Activated T-cell treated with anti-CD3 and anti-CD28 coated beads, Interleukin-2, amount 50 U/mL, for 1 hour (primary cell): Measurements from ENCODE around the gene CDK9.
"Not testable (repeated sequence)": the region's sequence is repeated elsewhere in the genome, so short reads cannot be mapped to it uniquely, and the experiment has no call there.

ENCODE experiments used
- DNase-seq: peaks from one replicate; pipeline ENCODE4 v3.0.0-alpha.2; 2020

CDK9 gene

DNA sequence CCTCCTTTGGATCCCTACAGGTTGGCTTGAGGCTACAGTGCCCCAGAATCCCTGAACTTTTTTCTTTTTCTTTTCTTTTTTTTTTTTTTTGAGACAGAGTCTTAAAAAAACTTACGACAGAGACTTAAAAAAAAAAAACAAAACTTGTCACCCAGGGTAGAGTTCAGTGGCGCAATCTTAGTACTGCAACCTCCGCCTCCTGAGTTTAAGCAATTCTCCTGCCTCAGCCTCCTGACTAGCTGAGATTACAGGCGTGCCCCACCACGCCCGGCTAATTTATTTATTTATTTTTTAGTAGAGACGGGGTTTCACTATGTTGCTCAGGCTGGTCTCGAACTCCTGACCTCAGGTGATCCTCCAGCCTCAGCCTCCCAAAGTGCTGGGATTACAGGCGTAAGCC is 4.9 kb upstream of the CDK9 start:
- DNase-seq = not testable (repeated sequence)

DNA sequence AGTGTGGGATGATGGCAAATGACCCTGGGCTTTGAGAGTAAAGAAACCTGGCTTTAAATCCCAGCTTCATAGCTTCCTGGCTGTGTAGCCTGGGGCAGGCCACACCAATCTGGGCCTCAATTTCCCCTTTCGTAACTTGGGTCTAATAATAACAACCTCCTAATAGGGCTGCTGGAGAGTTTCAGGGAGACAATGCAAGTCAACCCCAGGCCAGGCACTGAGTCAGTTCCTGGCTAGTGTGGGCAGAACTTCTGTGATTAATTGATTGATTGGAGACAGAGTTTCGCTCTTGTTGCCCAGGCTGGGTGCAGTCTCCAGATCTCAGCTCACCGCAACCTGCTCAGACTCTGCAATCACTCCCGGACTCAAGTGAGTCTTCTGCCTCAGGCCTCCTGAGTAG is 4.0 kb upstream of the CDK9 start:
- DNase-seq = no peak

DNA sequence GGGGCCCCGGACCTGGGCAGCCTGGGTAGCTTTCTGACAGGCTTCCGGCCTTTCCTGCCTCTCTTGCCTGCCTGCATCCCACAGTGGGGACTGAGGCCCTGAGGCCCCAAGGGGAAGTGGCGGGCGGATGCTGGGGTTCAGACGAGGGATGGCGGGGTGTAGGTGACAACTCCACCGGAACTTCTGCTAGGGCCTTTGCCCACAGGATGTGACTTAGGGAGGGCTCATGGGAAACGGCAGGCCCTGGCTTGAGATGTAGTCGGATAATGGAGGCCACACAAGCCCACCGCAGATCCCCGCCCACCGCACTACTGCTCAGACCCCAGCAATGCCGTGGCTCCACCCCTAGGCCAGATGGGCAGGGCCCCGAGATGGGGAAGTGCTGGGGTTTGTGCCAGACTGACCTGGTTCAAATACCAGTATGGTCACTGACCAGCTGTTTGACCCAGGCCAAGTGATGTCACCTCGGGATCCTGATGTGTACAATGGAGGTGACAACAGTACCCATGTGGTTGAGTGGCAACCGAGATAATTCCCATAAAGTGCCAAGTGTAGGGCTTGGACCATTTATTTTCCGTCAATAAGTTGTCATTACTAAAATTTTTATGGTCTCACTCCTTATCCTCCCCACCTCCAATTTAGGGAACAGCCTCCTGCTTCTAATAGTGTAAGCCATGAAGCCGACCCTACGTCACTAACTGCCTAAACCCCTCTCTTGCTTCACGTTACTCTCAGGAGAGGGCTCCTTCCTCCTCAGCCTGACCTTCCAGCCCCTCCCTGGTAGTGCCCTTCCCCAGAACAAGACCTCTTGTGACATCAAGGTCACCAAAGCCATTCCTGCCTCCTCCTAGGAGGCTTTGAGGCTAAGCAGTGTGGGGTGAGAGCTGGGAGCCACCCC is 2.5 kb upstream of the CDK9 start:
- DNase-seq = peak; percentile 69

DNA sequence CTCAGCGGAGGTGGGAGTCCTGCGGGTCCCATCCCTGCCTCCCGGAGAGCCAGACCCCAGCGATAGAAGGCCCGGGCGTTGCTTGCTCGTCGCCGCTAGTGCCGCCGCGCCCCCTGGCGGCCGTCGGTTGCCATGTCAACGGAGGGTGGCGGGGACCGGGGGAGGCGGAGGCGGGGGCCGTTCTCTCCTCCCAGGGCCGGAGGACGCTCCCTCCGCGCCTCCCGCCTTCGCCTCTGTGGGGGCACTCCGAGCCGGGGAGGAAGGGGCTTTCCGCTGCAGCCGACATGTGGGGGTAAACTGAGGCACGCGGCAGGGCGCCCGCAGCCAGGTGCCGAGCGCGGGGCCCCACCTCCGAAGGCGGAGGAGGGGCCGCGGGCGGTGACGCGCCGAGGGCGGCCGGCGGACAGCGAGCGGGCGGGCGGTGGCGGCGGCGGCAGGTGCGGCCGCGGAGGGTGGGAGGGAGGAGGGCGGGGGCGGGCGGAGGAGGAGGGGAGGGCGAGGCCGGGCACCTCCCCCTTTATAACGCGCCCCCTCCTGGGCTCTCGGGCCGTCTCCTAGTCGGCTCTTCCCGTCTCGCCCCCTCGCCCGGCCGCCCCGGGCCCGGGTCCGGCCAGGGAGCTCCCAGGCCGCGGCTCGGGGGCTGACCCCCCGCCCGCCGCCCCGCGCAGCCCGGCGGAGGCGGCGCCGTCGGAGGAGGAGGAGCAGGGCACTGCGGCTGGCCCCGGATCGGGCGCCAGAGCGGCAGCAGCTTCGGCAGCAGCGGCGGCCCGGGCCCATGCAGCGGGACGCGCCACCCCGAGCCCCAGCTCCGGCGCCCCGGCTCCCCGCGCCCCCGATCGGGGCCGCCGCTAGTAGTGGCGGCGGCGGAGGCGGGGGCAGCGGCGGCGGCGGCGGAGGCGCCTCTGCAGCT is 556 bp upstream of the CDK9 start:
- peak; percentile 93 for DNase-seq

GRCh38 chr9:127786773-127787104 is 905 bp downstream of the CDK9 start:
- no peak for DNase-seq

GRCh38 chr9:127788337-127789011 is 2.6 kb downstream of the CDK9 start:
- no peak for DNase-seq

- no peak for DNase-seq
Observed at GRCh38 chr9:127789179-127789578, 3.3 kb downstream of the CDK9 start.

- no peak for DNase-seq
Observed at GRCh38 chr9:127790094-127790855, 4.4 kb downstream of the CDK9 start.

GRCh38 chr9:127791085-127791484 is 5.3 kb downstream of the CDK9 start:
- no peak for DNase-seq

DNA sequence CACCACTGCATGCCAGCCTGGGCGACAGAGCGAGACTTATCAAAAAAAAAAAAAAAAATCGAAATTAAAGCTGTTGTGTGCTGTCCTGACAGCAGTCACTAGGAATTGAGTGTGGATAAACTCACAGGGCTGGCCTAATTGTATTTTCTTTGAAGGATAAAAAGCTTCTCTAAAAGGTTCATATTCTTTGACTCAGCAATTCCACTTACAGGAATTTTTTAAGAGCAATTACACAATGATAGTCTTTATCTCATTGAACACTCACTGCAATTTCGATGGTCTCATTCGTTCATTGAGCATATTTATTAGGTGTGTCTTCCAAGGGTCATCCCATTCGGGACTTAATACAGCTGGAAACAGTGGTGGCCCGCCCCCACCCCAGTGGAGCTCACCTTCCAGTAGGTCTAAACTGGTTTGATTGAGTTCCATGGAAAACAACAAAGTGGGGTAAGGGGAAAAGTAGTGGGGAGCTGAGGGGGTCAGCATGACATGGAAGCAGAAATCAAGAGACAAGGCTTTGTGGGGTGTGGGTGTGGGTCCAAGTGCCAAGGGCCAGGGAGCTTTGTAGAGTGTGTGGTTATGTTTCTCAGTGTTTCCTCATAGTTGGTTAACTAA is 6.7 kb downstream of the CDK9 start:
- DNase-seq = no peak

GRCh38 chr9:127793093-127793708 is 7.4 kb downstream of the CDK9 start:
- no peak for DNase-seq

GRCh38 chr9:127794001-127794791 is 8.4 kb downstream of the CDK9 start:
- DNase-seq = no peak

DNA sequence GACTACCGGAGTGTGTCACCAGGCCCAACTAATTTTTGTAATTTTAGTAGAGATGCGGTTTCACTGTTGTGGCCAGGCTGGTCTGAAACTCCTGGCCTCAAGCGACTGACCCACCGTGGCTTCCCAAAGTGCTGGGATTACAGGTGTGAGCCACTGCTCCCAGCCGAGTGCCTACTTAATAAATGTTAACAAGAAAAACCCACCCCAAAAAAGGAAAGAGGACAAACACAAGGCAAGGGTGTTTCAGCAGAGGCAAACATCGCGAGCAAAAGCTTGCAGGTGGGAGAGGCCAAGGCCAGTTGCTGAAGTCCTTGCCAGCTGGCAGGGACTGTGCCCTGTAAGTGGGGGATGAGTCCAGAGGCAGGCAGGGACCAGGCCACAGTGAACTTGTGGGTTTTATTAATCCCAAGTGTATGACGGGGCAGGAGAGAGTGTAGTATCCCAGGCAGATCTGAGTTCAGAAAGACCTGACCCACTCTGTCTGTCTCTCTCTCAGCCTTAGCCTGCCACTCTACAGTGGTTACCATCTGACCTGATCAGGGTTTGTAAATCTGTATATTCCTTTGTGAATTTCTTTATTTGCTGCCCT is 10.5 kb downstream of the CDK9 start:
- no peak for DNase-seq

- no peak for DNase-seq
Observed at GRCh38 chr9:127796852-127797370, 11.1 kb downstream of the CDK9 start.

DNA sequence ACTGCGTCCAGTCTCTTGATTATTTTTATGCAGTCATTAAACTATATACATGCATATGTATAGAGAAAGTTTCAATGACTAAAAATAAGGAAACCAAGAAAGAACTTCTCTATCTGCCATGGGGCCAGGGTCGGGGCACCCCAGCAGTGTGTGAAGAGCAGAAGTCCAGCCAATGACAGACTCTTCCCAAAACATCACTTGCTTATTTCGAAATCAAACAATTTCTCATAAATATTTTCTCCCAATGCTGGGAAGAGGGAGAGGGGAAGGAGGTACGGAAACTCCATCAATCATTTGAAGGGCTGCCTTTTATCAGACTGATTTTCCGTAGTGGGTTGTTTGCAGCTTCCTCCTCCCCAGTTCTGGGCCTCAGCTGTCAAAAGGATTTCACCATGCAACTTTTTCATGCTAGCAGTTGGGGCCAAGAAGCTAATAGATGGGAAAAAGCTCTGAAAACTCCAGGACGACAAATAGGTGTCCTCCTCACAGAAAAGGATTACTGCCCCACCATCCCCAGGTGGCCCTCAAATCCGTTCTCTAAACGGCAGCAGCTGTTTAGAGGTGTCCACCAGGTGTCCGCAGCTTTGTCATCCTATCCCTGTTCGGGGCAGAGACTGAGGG is 16.2 kb downstream of the CDK9 start:
- no peak for DNase-seq

DNA sequence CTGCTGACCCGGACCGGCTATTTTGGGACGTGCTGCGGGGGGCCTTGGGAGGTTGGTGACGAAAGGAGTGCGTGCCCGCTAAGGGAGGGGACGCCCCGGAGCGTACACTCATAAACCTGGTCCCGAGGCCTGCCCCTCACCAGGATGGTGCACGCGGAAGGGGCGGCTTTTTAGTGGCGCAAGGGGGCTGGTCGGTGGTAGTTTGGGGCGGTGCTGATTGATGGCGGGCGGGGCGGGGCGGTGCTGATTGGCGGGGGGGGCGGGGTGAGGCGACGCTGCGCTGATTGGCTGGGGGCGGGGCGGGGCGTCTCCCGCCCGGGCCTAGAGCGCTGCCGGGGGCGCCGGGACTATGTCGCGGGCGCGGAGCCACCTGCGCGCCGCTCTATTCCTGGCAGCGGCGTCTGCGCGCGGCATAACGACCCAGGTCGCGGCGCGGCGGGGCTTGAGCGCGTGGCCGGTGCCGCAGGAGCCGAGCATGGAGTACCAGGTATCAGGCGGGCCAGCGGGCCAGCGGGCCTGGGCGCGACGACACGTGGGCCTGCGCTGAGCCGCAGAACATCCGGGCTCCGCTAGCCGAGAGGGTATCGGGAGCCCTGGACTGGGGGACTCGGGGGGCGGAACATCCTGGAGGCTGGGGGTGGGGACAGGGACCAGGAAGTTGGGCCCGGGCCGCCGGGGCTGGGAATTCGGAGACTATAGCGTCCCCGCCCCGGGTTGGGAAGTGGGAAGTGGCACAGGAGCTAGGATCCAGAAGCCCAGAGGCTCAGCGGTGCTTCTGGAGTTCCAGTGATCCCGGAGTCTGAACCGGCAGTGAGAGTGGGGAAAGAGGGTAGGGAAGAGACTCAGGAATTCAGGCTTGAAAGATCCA is 17.0 kb downstream of the CDK9 start, which contains the start of gene FPGS:
FPGS (plus strand) TSS at position 307 of the 868 bp plus-strand sequence; CDS start at position 350, 43 bp downstream.
- peak; percentile 85 for DNase-seq

- DNase-seq = peak; percentile 39
Observed at GRCh38 chr9:127803507-127804352, 17.9 kb downstream of the CDK9 start.
